NT2/D1 (cell line): ENCODE measurements around the gene TBC1D10B.

Experiments
- DNase-seq: peaks from one replicate; pipeline ENCODE4 v3.0.0-alpha.2; 2011; ENCODE audit warnings: low read depth, low spot score
- H3K27me3 ChIP-seq: 2 replicates; pipeline ENCODE4 v1.6.0; 2011; ENCODE audit warnings: mild to moderate bottlenecking; ENCODE audit not compliant: insufficient read length, insufficient read depth
- H3K36me3 ChIP-seq: 2 replicates; pipeline ENCODE4 v1.6.1; 2011; ENCODE audit warnings: mild to moderate bottlenecking, low read length, mixed read lengths; ENCODE audit not compliant: insufficient read depth, insufficient read length
- H3K4me1 ChIP-seq: 2 replicates; pipeline ENCODE4 v1.5.1; 2011; ENCODE audit not compliant: insufficient read depth, insufficient read length
- H3K4me3 ChIP-seq: 2 replicates; pipeline ENCODE4 v1.5.1; 2011; ENCODE audit warnings: low read depth; ENCODE audit not compliant: insufficient read length
- H3K9ac ChIP-seq: 2 replicates; pipeline ENCODE4 v1.6.0; 2011; ENCODE audit warnings: low read depth; ENCODE audit not compliant: insufficient read length
- H3K9me3 ChIP-seq: 2 replicates; pipeline ENCODE4 v1.5.1; 2011; ENCODE audit warnings: mild to moderate bottlenecking, low read length; ENCODE audit not compliant: insufficient read depth
- SUZ12 ChIP-seq: IDR thresholded peaks from 2 replicates; pipeline ENCODE4 v1.6.1; 2011; ENCODE audit not compliant: insufficient read length, insufficient read depth; ENCODE audit errors: extremely low read depth
- YY1 ChIP-seq: IDR thresholded peaks from 2 replicates; pipeline ENCODE4 v1.6.1; 2011; ENCODE audit not compliant: insufficient read length, insufficient read depth
- ZNF274 ChIP-seq: IDR thresholded peaks from 2 replicates; pipeline ENCODE4 v1.6.1; 2011; ENCODE audit warnings: mild to moderate bottlenecking, low read depth, low read length

The TBC1D10B gene

GRCh38 chr16:30355954-30356308 is 14.4 kb downstream of the TBC1D10B start:
- no peaks in the 10 kb centered on the region for H3K9me3 ChIP-seq
- peaks cover 77% of the 10 kb centered on the region for H3K36me3 ChIP-seq
- no peaks in the 10 kb centered on the region for H3K27me3 ChIP-seq
- peaks cover 19% of the 10 kb centered on the region for H3K4me1 ChIP-seq
- peak overlapping the region; percentile 83 for H3K9ac ChIP-seq
- no peak for DNase-seq
- peak overlapping the region; percentile 88 for H3K4me3 ChIP-seq
- TF ChIP-seq SUZ12, result no peak
- TF ChIP-seq YY1, result no peak
- no peak for TF ChIP-seq ZNF274

DNA sequence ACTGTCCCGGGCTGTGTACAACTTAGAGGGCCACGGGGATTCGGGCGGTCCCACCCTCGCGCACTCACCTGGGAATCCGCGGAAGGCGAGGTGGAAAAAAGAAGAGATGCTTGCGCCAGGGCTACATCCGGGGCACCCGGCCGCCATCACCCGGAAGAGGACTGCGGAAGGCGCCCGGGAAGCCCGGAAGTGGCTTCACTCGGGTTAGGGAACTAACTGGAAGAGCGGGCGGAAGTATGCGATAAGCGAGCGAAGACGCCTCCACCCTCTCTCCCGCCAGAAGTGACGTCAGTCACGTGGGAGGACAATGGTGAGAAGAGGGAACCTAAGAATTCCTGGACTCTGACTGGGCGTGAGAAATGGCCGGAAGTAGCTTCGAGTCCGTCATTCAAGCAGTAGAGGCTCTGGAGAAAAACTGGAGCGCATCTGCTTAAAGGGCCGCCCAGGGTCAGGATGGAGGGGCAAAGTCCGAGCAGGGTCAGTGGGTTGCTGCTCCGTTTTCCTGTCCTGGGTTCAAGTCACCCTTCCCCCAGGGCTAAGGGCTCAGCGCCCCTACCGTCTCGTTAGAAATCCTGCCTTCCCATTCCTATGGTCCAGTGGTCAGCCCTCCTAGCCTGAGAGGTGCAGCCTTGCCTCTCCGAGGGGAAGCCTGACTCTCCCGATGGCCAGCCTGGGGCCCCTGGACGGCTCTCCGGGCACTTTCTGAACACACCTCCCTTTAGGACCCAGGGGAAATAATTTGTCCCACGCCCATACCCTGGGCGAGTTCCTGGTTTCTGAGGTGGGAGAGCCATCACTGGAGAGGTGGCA is 14.9 kb downstream of the TBC1D10B start, which contains the start of gene CD2BP2:
CD2BP2 (minus strand) TSS at position 165 of the 810 bp plus-strand sequence. CDS start 627 bp downstream, outside the sequence.
- no peak for TF ChIP-seq ZNF274
- peak; percentile 75 for TF ChIP-seq YY1
- Histone ChIP-seq H3K4me1 (peaks cover 19% of the 10 kb centered on the region), H3K9ac (peak within 1 kb of the TSS; percentile 96), H3K27me3 (no peaks in the 10 kb centered on the region), H3K9me3 (no peaks in the 10 kb centered on the region), H3K4me3 (peak within 1 kb of the TSS; percentile 88), H3K36me3 (peaks cover 82% of the 10 kb centered on the region)
- DNase-seq, result peak; percentile 98

- Histone ChIP-seq H3K27me3 (no peaks in the 10 kb centered on the region), H3K4me1 (peaks cover 14% of the 10 kb centered on the region), H3K36me3 (peaks cover 82% of the 10 kb centered on the region), H3K9ac (peak overlapping the region; percentile 96), H3K4me3 (peak overlapping the region; percentile 88), H3K9me3 (no peaks in the 10 kb centered on the region)
- no peak for TF ChIP-seq ZNF274
- no peak for TF ChIP-seq YY1
- TF ChIP-seq SUZ12, result no peak
- DNase-seq, result no peak
Measured at GRCh38 chr16:30354423-30355143, 15.7 kb downstream of the TBC1D10B start.

DNA sequence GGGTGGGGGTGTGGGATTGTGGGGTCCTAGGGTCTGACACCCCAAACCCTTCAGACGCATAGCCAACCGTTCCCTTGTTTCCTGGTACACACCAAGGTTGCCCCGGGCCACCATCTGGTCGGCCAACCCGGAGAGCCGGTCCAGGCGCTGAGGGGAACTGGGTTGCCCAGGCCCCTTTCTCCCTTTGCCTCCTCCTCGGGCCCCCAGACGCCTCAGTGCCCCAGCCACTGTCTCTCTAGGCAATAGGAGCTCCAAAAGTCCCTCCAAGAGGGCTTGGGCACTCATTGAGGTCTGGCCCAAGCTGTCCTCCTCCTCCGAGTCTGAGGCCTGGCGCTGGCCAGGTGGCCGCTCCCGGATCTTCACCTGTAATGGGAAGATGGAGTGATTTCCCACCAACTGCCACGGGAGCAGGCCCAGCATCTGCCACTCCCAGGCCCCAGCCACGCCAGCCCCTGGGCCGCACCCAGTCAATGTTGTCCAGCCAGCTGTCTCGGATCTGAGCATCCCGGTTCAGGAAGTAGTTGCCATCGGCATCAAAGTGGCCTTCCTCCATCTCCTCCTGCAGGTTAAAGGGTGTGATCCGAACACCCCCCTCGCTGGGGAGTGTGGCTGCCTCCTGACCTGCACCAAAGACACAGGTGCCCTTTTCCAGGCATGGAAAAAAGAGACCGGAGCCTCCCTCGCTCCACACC is 16.7 kb downstream of the TBC1D10B start:
- H3K9ac ChIP-seq, result peak overlapping the region; percentile 96
- no peak overlapping the region for H3K4me3 ChIP-seq
- no peak for TF ChIP-seq YY1
- no peak for TF ChIP-seq ZNF274
- no peak for TF ChIP-seq SUZ12
- DNase-seq, result no peak
- H3K27me3 ChIP-seq, result no peaks in the 10 kb centered on the region
- H3K4me1 ChIP-seq, result peaks cover 13% of the 10 kb centered on the region
- no peaks in the 10 kb centered on the region for H3K9me3 ChIP-seq
- peaks cover 72% of the 10 kb centered on the region for H3K36me3 ChIP-seq

- no peaks in the 10 kb centered on the region for H3K9me3 ChIP-seq
- TF ChIP-seq YY1 (no peak), SUZ12 (no peak)
- H3K4me1 ChIP-seq, result peaks cover 13% of the 10 kb centered on the region
- DNase-seq, result no peak
- H3K9ac ChIP-seq, result no peak overlapping the region
- no peaks in the 10 kb centered on the region for H3K27me3 ChIP-seq
- H3K4me3 ChIP-seq, result no peak overlapping the region
- H3K36me3 ChIP-seq, result peaks cover 64% of the 10 kb centered on the region
Measured at GRCh38 chr16:30352488-30353401, 17.5 kb downstream of the TBC1D10B start.

GRCh38 chr16:30351586-30352419 is 18.5 kb downstream of the TBC1D10B start:
- TF ChIP-seq SUZ12 (no peak), ZNF274 (no peak), YY1 (no peak)
- no peak overlapping the region for H3K4me3 ChIP-seq
- H3K9me3 ChIP-seq, result no peaks in the 10 kb centered on the region
- no peak for DNase-seq
- peaks cover 13% of the 10 kb centered on the region for H3K4me1 ChIP-seq
- H3K9ac ChIP-seq, result peak overlapping the region; percentile 12
- H3K27me3 ChIP-seq, result no peaks in the 10 kb centered on the region
- H3K36me3 ChIP-seq, result peaks cover 55% of the 10 kb centered on the region
